Ascending aorta (tissue), 2 donors: Measurements from ENCODE around the gene GPR156. TPM values are rescaled to one million over a fixed set of nuclear protein-coding genes. Genes with fewer than 3 reads are reported as not detected.
A peak's percentile ranks its signal among the peaks of the same experiment; 100 is the strongest.

Experiments used
- DNase-seq, 2 donors: peaks; one replicate each; pipeline ENCODE4 v3.0.0-alpha.2; 2019; ENCODE audit warnings: low spot score in 2 of 2
- H3K27ac ChIP-seq, 2 donors: fragments of 200-600 bp; sonication (generic); one replicate each; pipeline ENCODE4 v1.5.1; 2016 to 2017; ENCODE audit warnings: mild to moderate bottlenecking in 1 of 2
- H3K27me3 ChIP-seq: fragments of 200-600 bp; sonication (generic); one replicate; pipeline ENCODE4 v1.5.1; 2017
- H3K36me3 ChIP-seq, 2 donors: fragments of 200-600 bp; sonication (generic); one replicate each; pipeline ENCODE4 v1.5.1; 2016
- H3K4me1 ChIP-seq, 2 donors: fragments of 200-600 bp; sonication (generic); one replicate each; pipeline ENCODE4 v1.5.1; 2016 to 2017; ENCODE audit warnings: mild to moderate bottlenecking in 1 of 2
- H3K4me3 ChIP-seq, 2 donors: fragments of 200-600 bp; sonication (generic); one replicate each; pipeline ENCODE4 v1.5.1; 2016 to 2017; ENCODE audit warnings: mild to moderate bottlenecking in 1 of 2
- H3K9me3 ChIP-seq, 2 donors: fragments of 200-600 bp; sonication (generic); one replicate each; pipeline ENCODE4 v1.5.1; 2016
- intact Hi-C: fragments of 100-400 bp; cut with DNase I; formaldehyde crosslinking; loops from one replicate; pipeline ENCODE4 v1.15.1; 2023
- total RNA-seq: library from RNA; depleted of rRNA; stranded (reverse); fragments of >200 nt; gene quantifications from one replicate; pipeline ENCODE4 v1.1.0, GENCODE V29; 2016
- TF ChIP-seq, protein P1 (sequence below), 3 experiments: fragments of 200-600 bp in 2 of 3; fragments of 450-650 bp in 1 of 3; sonication (generic) in 2 of 3; IDR thresholded peaks; one replicate each; pipeline ENCODE4 v1.5.1; 2016 to 2019; ENCODE audit warnings: antibody characterized with exemption in 3 of 3, mild to moderate bottlenecking in 1 of 3, moderate library complexity in 1 of 3

GPR156 gene
- total RNA-seq, 1 donor from 2014 or later: not detected

DNA sequence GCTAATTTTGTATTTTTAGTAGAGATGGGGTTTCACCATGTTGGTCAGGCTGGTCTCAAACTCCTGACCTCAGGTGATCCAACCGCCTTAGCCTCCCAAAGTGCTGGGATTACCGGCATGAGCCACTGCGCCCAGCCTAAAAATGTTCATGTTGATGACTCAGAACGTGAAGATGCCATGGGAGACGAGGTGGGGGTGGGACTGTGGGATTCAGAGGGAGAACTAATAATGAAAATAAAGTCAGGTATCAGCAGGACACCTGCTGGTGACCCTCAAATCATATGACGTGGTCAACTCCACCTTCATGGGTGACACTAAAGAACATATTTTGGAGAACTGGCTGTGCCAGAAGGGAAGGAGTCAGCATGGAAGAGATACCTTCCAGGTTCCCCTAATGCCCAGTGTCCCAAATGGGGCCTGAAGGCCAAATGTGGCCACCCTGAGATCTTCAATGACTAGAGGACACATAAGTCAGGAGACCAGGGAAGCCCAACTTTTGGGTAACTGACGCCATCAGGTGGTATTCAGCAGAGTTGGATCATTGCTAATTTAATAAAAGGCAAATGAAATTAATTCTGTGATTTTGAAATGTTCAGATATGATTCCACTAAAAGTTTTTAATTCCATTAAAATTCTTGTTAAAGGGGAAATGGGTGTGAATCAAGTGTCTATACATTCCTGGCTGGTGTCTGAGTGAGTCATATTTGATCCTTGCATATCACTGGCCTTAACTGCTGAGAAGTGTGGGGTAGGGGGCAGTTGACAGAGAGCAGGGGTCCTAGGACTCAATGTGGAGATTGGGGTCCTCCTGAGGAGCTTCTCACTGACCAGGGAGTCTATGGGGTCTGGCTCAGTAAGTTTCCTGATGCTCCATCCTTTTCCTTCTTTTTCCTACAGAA is 102.2 kb downstream of the GPR156 start:
- H3K4me3 ChIP-seq: no peak overlapping the region
- TF ChIP-seq, protein P1, sequence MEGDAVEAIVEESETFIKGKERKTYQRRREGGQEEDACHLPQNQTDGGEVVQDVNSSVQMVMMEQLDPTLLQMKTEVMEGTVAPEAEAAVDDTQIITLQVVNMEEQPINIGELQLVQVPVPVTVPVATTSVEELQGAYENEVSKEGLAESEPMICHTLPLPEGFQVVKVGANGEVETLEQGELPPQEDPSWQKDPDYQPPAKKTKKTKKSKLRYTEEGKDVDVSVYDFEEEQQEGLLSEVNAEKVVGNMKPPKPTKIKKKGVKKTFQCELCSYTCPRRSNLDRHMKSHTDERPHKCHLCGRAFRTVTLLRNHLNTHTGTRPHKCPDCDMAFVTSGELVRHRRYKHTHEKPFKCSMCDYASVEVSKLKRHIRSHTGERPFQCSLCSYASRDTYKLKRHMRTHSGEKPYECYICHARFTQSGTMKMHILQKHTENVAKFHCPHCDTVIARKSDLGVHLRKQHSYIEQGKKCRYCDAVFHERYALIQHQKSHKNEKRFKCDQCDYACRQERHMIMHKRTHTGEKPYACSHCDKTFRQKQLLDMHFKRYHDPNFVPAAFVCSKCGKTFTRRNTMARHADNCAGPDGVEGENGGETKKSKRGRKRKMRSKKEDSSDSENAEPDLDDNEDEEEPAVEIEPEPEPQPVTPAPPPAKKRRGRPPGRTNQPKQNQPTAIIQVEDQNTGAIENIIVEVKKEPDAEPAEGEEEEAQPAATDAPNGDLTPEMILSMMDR (IDR thresholded peaks at IDR 0.05): peak in 1 of 3 experiments; percentile 41
- peaks cover 0 to 2% of the 10 kb centered on the region in 2 donors for H3K4me1 ChIP-seq
- H3K36me3 ChIP-seq: no peaks in the 10 kb centered on the region
- H3K27ac ChIP-seq: no peak overlapping the region
- H3K27me3 ChIP-seq: no peaks in the 10 kb centered on the region
- no peak for DNase-seq
- no peaks in the 10 kb centered on the region for H3K9me3 ChIP-seq
- intact Hi-C loops: loop anchor here (2.0 kb wide), 1 partner anchor 290 kb away; no protein-coding TSS in a partner anchor

DNA sequence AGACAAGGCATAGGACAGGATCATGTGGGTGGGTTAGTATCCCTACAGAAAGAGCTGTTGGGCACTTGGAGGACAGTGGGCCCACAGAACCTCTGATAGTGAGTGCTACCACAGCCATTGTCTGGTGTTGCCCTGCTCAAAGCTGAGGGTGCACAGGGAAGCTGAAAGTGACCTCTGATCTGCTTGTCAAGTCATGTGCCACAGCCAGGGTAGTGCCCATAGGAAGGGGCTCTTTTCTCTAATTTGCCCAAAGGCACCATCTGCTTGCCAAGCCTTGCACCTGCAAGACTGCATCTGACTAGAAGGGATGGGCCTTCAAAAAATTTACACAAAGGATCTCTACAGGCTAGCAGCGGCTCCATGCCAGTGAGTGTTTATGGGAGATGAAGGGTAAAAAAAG is 103.4 kb downstream of the GPR156 start:
- no peaks in the 10 kb centered on the region for H3K27me3 ChIP-seq
- no peak overlapping the region for H3K27ac ChIP-seq
- H3K9me3 ChIP-seq: no peaks in the 10 kb centered on the region
- intact Hi-C loops: loop anchor here (2.0 kb wide), 1 partner anchor 289 kb away; no protein-coding TSS in a partner anchor
- DNase-seq: no peak
- TF ChIP-seq, protein P1 (IDR thresholded peaks at IDR 0.05): no peak
- no peaks in the 10 kb centered on the region for H3K36me3 ChIP-seq
- H3K4me1 ChIP-seq: peaks cover 0 to 11% of the 10 kb centered on the region in 2 donors
- H3K4me3 ChIP-seq: no peak overlapping the region

DNA sequence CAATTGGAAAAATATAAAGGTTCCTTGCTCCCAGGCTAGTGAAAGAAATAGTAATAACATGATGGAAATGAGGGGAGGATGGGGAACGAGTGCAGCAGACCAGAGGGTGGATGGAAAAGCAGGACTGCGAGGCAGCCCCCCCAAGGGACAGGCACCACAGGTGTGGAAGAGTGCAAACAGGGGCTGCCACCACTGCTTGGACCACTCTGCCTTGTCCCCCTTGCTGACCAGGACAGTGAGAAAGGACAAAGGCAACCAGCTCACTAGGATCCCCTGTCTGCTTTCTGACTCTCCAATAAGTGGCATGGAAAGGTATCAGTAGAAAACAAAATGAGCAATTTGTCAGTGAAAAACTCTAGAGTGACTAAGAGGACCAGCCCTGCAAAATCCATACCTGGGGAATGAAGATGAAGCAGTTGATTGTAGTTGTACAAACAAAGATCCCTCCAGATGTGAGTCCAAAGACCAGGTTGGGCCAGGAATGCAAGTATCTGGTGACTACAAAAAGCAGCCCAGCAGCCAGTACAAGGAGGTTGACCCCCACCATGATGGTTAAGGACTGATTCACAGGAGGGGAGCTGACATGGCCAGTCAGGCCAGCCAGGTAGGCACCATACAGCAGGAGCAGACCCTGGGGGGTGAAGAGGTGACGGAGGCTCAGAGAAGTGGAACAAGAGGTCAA is 104.2 kb downstream of the GPR156 start:
- H3K9me3 ChIP-seq: no peaks in the 10 kb centered on the region
- H3K27me3 ChIP-seq: no peaks in the 10 kb centered on the region
- no peak overlapping the region for H3K27ac ChIP-seq
- H3K4me1 ChIP-seq: peaks cover 0 to 15% of the 10 kb centered on the region in 2 donors
- H3K36me3 ChIP-seq: no peaks in the 10 kb centered on the region
- no peak overlapping the region for H3K4me3 ChIP-seq
- DNase-seq: no peak
- intact Hi-C loops: no loop called here
- TF ChIP-seq, protein P1 (IDR thresholded peaks at IDR 0.05): no peak

DNA sequence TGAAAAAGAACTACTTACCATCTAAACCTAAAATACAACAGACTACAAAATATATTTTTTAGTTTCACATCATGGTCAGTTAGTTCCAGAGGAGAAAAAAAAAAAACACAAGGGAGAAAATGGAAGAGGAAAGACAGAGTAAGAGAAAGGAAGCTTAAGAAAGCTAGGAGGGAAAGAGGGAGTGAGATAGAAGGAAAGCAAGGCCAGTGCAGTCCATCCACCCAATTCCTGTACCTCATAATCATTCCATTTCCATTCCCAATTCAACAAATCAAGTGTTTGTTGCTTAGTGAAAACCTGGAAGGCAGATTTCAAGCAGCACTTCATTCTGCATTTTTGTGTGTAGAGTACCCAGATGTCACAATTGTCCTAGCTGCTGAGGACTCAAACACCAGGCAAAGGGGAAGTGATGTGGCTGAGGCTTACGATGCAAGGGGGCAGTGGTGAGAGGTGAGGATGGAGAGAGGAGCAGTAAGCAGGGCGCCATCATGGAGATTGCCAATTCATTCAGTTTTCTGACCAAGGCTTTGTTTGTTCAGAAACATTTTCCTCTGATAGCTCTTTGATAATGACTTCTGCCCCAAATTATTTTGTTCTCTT is 107.2 kb downstream of the GPR156 start:
- peak overlapping the region; percentile 62 to 65 for H3K27ac ChIP-seq
- TF ChIP-seq, protein P1 (IDR thresholded peaks at IDR 0.05): no peak
- H3K4me1 ChIP-seq: peaks cover 0 to 15% of the 10 kb centered on the region in 2 donors
- intact Hi-C loops: loop anchor here (5.0 kb wide), 1 partner anchor 86 kb away; the partner anchor contains the start of gene GSK3B
- H3K27me3 ChIP-seq: no peaks in the 10 kb centered on the region
- H3K36me3 ChIP-seq: no peaks in the 10 kb centered on the region
- no peak for DNase-seq
- no peak overlapping the region for H3K4me3 ChIP-seq
- H3K9me3 ChIP-seq: no peaks in the 10 kb centered on the region

DNA sequence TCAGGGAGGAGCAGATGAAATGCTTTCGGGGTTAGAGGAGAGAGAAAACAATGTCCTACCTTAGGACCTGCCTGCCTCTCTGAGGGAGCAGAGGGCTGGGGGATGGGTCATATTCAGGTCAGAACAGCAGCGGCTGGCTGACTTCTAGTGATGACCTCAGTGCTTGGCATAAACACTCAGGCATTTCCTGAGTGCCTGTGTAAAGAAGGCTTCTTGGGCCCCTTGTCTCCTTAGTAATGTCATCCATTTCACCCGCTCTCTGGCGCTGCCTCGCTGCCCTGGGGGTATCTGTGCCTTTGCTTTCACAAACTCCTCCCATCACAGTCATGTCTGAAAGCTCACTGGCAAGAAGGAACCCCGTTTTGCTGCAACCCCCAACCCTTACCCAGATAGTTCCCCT is 107.9 kb downstream of the GPR156 start:
- DNase-seq: peak in 1 of 2 donors; percentile 75
- Histone ChIP-seq H3K4me3 (peak overlapping the region in 1 of 2 donors; percentile 37), H3K27ac (peak overlapping the region; percentile 62 to 65), H3K9me3 (no peaks in the 10 kb centered on the region), H3K4me1 (peaks cover 0 to 15% of the 10 kb centered on the region in 2 donors), H3K36me3 (no peaks in the 10 kb centered on the region), H3K27me3 (no peaks in the 10 kb centered on the region)
- TF ChIP-seq, protein P1 (IDR thresholded peaks at IDR 0.05): no peak
- intact Hi-C loops: loop anchor here (5.0 kb wide), 1 partner anchor 85 kb away; the partner anchor contains the start of gene GSK3B
